H1 (cell line): Measurements from ENCODE around the gene ANGPTL2. TPM values are rescaled to one million over a fixed set of nuclear protein-coding genes. Genes with fewer than 3 reads are reported as not detected.

Experiments used
- CBX5 ChIP-seq: fragments of 300-800, 300-1000 bp; sonication (generic); IDR thresholded peaks from 2 replicates; pipeline ENCODE4 v1.7.1; 2016; ENCODE audit warnings: antibody characterized with exemption, low read length, low read depth
- EP300 ChIP-seq, 2 experiments: IDR thresholded peaks; 1 replicate in 1 of 2; 2 replicates in 1 of 2; pipeline ENCODE4 v1.6.1; 2011 to 2012; ENCODE audit warnings: low read depth in 2 of 2, low read length in 2 of 2, mild to moderate bottlenecking in 2 of 2, borderline replicate concordance in 1 of 2, inconsistent platforms in 1 of 2, moderate library complexity in 1 of 2
- HDAC6 ChIP-seq: IDR thresholded peaks from one replicate; pipeline ENCODE4 v1.7.1; 2012; ENCODE audit warnings: low read depth, mild to moderate bottlenecking, inconsistent platforms, low read length, moderate library complexity
- polyA plus RNA-seq, 7 experiments: library from polyadenylated mRNA; depleted of rRNA in 3 of 7; stranded (reverse) in 5 of 7; unstranded in 2 of 7; fragments of >200 nt in 5 of 7; fragments of 200-250 nt in 2 of 7; gene quantifications; 1 replicate in 5 of 7; 2 replicates in 1 of 7; 4 replicates in 1 of 7; pipeline versions ENCODE4 v1.2.1 to v1.2.3, GENCODE V29; 2011 to 2013; ENCODE audit warnings: missing spikeins in 2 of 7, mixed read lengths in 2 of 7
- total RNA-seq: library from RNA; stranded (reverse); fragmentation: NEBNext Ultra II Directional; extraction: Animal tissue kit (Norgen Biotek cat#: 25700); gene quantifications from 2 replicates; pipeline ENCODE4 v1.2.1, GENCODE V29; 2021

Gene ANGPTL2
- total and polyA plus RNA-seq, 2 of the 8 experiments (the other 6 are each of a cell fraction or from before 2014, with no cell fraction given) = 9.0 to 10.6 TPM

DNA sequence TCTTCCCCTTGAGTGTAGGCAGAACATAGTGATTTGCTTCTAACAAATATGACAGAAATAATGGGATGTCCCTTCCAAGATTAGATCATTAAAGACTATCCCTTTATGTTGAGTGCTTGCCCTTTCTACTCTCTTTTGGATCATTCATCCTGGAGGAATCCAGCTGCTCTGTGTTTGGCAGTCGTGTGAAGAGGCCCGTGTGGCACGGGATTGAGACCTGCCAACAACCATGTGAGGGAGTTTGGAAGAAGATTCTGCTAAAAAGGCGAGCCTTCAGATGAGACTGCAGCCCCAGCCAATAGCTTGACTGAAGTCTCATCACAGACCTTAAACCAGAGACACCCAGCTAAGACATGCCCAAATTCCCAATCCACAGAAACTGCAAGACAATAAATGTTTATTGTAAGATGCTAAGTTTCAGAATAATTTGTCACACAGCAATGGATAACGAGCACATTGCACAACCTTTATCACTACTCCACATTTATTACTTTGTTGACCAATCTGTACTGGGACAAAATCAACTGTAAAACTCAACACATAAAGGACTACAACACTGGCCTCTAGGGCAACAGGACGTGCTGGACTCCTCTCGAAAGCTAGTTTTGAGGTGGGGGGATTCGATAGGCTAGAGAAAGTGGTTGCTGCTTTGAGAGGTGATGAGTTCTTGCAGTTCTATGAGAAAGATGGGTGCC, 42.8 kb downstream of the ANGPTL2 start (continued):
- no peak for TF ChIP-seq EP300 (IDR thresholded peaks at IDR 0.05; ENCODE audit: borderline replicate concordance in 1 of 2, low read depth in 2 of 2, low read length in 2 of 2)
- no peak for TF ChIP-seq CBX5
- no peak for TF ChIP-seq HDAC6
